GM10847 (cell line): Measurements from ENCODE around the gene DAAM1.

ENCODE experiments used
- POLR2A ChIP-seq: IDR thresholded peaks from 2 replicates; pipeline ENCODE4 v1.6.1; 2011; ENCODE audit not compliant: insufficient read length; ENCODE audit errors: extremely low read depth

DAAM1 gene

DNA sequence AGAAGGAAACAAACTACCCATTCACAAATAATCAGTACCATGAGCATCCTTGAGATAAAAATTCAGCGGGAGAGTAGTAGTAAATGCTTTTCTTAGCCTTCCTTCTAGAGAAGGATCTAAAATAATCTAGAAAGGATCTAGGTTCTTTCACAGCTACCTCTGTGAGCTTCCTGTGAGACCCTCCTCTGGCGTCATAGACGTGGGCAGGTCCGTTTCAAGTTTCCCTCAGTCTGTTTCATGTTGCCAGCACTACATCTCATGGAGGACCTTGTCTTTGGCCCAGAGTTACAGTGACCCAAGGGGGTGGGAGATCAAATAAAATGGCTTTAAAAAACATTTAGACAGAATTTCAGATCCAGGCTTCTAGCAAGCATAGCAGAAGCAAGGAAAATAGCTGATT is 13.6 kb downstream of the DAAM1 start:
- TF ChIP-seq POLR2A = no peak

DNA sequence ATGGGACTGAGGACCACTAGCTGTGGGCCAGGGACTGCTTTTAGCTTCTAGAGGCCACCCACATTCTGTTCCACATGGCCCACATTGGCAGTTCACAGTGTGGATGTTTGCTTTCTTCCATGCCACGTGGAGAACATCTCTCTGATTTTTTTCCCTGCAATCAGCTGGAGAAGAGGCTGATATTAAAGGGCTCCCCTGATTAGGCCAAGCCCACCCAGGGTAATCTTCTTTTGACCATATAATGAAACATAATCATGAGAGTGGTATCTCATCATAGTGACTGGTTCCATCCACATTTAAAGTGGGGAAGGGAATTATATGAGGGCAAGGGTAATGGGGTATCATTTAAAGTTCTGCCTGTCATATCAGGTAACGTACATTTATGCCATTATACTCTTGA is 15.8 kb downstream of the DAAM1 start:
- TF ChIP-seq POLR2A = no peak

DNA sequence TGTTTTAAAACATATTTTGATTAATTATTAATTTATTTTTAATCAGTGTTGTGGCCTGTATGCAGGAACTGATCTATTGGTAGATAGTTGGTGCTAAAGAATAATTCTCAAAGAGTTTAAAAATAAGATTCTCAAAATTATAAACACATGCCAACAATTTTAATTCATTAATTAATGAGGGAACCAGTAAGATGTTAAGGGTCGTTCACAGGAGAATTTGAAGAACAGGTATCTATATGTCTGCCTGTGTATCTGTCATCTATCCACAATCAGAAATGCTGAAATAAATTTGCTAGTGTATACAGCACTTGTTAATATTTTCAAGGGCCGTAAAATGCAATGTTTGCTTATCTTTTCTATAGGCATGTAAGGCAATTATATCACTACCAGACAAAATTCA is 18.4 kb downstream of the DAAM1 start:
- no peak for TF ChIP-seq POLR2A

DNA sequence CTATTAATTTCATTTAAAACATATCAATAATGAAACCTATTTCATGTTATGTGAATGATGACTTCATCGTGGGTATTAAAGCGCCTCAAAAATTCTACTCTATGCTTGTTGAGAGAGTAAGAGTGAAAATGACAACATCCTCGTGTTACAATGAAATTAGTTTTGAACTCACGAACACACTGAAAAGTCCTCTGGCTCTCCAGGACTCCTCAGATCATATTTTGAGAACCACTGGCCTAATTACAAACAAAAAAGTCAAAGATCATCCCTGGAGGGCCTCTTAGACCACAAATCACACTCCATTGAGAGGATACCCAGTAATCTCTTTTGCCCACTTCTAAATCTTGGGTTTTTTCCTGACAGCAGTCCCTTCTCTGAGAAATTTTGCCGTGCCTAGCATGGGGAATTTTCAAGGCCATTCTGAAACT is 19.1 kb downstream of the DAAM1 start:
- no peak for TF ChIP-seq POLR2A

DNA sequence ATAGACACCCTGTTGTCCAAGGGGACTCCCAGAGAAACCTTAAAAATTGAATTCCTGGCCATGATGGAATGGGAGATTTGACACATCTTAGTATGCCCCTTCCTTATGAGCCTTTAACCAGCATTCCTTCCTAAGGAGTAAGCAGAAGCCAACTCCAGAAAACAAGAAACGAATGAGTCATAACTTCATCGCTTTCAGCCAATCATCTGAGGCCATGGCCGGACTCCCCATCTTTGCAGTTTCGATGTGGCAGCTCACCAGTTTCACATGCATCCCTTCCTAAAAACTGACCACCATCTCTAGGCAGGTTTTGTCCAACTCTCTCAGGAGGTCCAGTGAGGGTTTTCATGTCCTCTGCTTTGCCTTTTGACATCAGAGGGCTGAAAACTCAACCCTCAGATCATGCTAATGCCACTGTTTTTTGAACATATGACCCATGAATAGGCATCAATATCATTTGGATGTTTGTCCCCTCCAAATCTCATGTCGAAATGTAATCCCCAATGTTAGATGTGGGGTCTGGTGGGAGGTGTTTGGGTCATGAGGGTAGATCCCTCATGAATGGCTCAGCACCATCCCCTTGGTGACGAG is 19.9 kb downstream of the DAAM1 start:
- TF ChIP-seq POLR2A = no peak

DNA sequence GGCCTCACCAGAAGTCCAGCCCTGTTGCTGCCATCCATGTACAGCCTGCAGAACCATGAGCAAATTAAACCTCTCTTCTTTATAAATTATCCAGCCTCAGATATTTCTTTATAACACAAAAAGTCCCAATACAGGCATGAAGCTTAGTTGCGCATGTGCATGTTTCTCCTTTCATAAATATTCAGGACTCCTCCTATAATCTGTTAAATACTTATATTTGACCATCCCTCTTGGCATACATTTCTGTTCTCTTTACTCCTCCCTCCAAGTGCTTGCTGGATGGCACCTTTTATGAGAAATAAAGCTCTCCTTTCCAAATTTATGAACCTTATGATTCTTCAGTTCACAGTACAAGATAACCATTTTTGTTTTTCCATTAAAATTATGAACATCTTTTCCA is 20.5 kb downstream of the DAAM1 start:
- TF ChIP-seq POLR2A = no peak

DNA sequence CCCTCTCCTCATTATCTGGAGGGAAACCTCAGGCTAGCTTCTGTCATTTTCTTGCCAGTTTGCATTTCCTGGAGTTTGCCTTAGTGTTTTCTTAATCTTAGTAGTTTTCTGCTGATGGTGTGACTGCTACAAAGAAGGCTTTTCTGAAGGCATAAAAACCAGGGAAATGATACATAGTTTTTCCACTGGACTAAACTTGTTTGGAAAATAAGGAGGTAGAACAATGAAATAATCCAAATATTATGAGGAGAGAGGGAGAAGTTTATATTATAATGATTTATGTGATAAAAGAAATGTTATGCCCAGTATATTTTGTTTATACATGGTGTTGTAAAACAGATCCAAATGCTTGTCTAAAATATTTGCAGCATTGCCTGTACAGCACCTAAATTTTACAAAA is 22.2 kb downstream of the DAAM1 start:
- TF ChIP-seq POLR2A = no peak

DNA sequence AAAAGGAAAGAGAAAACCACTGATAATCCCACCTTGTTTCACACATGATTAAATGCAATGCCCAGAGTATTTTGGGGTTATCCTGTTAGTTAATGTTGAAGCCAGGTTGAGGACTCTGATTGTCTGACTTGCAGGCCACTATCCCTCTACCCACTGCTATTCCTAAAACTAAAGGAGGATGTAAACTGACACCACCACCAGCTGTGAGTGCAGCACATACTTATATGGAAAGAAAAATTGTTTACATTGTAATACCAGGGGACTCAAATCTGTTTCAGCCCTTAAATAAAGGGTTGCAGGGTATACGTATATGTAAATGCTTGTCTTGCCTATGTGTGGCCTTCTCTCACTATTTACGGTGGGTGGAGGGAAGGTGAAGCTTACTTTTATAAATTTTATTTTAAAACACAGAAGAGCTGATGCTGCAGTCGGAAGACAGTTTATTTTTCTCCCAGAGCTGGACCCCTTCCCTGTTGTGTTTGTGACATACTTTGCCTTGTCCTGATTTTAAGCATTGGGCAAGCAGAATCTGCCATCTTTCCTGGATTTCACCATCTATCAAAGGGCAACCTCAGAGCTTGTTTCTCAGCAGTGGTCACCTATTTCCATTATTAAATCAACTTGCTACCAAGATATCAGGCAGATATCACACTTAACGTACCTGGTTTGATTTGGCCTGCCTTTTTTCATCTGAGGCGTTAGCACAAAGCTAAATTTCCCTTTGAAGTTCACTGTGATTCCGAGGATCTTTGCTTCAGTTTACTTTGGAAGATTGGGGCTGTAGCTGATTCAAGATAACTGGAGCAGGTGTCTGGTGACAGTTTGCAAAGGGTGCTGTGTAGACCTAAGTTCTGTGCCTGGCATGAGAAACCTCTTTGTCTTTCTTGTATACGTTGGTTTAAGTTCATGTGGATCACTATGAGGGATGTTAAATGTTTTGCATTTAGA is 25.2 kb downstream of the DAAM1 start:
- no peak for TF ChIP-seq POLR2A

DNA sequence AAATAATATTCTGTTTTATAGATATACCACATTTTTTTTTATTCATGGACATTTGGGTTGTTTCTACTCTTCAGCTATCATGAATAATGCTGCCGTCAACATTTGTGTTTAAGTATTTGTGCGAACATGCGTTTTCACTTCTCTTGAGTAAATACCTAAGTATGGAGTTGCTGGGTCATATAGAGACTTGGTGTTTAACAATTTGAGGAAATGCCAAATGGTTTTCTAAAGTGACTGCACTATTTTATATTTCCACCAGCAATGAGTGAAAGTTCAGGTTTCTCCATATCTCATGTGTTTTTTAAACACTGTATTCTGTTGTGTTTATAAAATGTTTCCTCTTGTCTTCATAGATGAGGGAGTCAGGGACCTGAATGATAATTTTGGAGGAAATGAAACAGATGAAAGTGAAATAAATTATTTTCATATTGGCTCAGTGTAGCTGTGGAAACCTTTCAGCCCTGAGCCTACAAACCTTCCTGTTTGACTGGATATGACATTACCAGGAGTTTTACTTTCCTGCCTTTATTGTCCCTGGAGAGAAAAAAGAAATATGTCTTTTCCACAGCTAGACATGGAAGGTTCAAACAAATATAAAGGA is 26.3 kb downstream of the DAAM1 start:
- TF ChIP-seq POLR2A = no peak

DNA sequence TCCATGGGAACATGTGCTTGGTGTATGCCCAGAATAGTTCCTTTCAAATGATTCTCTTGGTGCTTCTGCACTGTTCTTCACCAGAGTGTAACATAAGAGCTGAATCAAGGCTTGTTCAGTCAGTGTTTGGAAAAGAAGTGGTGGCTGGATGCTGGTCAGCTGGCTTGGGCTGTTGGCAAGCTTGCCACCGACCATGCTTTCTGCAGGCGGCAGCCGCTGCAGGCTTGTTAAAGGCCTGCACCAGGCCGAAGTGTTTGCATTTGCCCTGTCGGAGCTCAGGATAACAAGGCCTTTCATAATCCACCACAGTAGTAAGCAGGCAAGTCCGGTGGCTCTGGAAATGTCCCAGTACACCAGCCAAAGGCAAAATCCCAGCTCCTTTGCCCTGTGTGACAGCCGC is 26.9 kb downstream of the DAAM1 start:
- TF ChIP-seq POLR2A = no peak

DNA sequence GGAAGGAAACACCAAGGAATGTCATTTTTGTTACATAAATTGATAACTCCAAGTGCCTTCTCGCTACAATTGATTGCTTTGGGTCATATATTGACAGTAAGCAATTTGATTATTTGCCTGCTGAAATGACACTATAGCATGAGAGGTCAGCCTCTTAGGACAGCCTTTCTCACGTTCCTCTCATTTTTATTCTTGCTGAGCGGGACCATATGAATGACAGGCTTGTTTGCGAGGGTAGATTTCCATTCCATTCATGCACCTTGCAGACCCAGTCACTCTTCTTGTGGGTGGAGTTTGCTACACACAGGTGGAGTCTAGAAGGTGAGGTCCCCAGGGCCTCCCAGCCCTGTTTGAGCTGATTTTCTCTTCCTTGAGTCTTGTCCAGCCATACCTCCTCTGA is 27.3 kb downstream of the DAAM1 start:
- TF ChIP-seq POLR2A = no peak

DNA sequence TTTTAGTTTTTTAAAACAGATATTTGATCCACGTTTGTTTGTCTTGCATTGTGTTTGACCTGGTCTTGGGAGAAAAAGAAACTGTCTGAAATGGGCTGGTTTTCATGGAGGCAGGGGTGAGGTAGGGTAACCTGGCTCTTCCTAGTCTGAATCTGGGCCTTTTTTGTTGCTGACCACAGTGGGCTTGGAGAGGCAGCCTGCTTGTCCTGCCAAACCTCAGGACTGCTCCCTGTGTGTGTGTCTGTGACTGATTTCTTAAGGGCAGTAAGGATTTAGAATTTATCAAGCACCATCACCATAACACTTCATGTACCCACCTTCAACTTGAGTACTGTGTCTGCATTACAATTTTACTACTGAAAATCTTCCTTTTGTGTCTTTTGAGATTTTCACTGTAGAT is 28.5 kb downstream of the DAAM1 start:
- no peak for TF ChIP-seq POLR2A

DNA sequence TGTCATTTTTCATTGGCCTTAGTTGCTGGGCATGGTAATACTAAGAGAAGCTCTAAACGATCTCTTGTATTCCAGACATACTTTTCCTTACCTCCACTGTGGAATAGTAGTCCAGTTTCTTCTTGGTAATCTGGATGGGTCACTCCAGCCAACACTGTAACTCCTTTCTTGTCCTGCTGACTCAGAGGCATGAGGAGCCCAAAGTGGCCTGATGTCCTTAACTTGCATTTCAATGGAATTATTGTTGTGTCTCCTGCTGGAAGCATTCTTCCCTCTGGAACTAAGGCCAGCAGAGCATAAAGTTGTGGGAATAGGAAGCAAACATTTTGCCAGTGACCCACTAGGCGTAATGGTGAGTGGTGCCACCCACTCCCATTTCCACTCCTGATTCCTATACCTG is 33.1 kb downstream of the DAAM1 start:
- no peak for TF ChIP-seq POLR2A

DNA sequence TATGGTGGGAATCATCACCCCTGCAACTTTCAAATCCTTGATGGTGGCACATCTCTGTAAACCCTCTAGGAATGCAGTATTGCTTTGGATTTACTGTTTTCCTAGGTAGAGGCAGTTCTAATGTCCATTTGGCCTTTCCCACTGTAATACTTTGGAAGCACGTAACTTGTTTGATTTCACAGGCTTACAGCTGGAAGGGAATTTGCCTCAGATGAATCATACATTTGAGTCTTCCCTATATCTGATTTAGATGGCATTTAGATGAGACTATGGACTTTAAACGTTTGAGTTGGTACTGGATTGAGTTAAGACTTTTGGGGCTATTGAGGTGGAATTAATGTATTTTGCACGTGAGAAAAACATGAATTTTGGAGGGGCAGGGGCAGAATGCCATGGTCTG is 35.9 kb downstream of the DAAM1 start:
- no peak for TF ChIP-seq POLR2A

DNA sequence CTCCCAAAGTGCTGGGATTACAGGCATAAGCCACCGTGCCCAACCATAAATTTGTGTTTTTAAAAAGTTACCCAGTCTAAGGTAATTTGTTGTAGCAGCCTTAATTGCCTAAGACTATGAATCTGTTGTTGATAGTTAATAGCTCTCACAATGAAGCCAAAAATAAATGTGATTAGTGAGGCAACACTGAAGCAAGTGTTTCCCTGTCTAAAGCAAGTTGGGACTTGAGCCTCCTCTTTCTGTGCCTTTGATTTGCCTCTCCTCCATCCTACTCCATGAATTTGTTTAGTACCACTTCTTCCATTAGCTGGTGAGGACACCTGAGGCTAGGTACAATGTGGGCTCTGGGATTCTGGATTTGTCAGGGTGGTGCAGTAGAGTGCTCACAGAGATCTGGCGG is 36.8 kb downstream of the DAAM1 start:
- TF ChIP-seq POLR2A = no peak

DNA sequence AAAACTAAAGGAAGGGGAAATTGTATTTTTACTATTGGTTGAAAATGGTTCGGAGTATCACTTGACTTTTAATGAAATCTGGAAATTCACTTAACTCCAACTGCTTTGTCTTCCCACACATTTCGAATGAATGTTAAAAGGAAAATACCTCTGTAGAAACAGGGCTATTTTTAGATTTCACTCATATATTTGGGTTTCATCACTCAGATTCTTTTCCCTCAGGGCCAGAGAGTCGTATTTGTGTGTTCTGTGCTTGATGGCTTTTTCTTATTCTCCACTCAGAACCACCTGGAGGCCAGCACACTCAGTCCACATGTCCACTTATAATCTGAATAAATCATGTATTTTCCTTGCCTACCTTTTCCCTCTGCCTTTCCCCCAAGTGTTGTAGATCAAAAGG is 40.0 kb downstream of the DAAM1 start:
- no peak for TF ChIP-seq POLR2A
